Stomach smooth muscle (tissue), 2 donors: Measurements from ENCODE around the gene STXBP1.

Experiments
- H3K27ac ChIP-seq: one replicate; pipeline ENCODE4 v1.7.0; 2013; ENCODE audit warnings: mild to moderate bottlenecking, low read length, inconsistent platforms
- H3K27me3 ChIP-seq, 2 donors: one replicate each; pipeline ENCODE4 v1.7.0; 2013; ENCODE audit warnings: low read length in 2 of 2; ENCODE audit not compliant: insufficient read depth in 2 of 2, control insufficient read depth in 1 of 2
- H3K36me3 ChIP-seq, 2 donors: one replicate each; pipeline ENCODE4 v1.7.0; 2013; ENCODE audit warnings: low read length in 2 of 2; ENCODE audit not compliant: control insufficient read depth in 2 of 2, insufficient read depth in 2 of 2
- H3K4me1 ChIP-seq: one replicate; pipeline ENCODE4 v1.7.0; 2013; ENCODE audit warnings: low read length; ENCODE audit not compliant: control insufficient read depth, insufficient read depth
- H3K4me3 ChIP-seq, 2 donors: one replicate each; pipeline ENCODE4 v1.7.0; 2013; ENCODE audit warnings: low read length in 2 of 2
- H3K9ac ChIP-seq, 2 donors: one replicate each; pipeline ENCODE4 v1.7.0; 2013; ENCODE audit warnings: low read length in 2 of 2, mild to moderate bottlenecking in 1 of 2
- H3K9me3 ChIP-seq, 2 donors: one replicate each; pipeline ENCODE4 v1.7.0; 2013; ENCODE audit warnings: low read length in 2 of 2; ENCODE audit not compliant: control insufficient read depth in 2 of 2
- donor health status: healthy.
- donor health status: Pancreatic carcinoma.

Gene STXBP1

GRCh38 chr9:127611899-127612790 lies at the start of gene STXBP1:
Gene STXBP1, plus strand, starts transcription at chr9:127612277. Its CDS starts 127 bp downstream, at chr9:127612404.
- Histone ChIP-seq H3K4me3 (peak within 1 kb of the TSS; percentile 82 to 86), H3K36me3 (no peaks in the 10 kb centered on the region), H3K9me3 (no peaks in the 10 kb centered on the region), H3K27me3 (peaks cover 2 to 3% of the 10 kb centered on the region in 2 donors), H3K4me1 (peaks cover 19% of the 10 kb centered on the region), H3K27ac (peak within 1 kb of the TSS; percentile 58), H3K9ac (peak within 1 kb of the TSS; percentile 71 to 72)

- Histone ChIP-seq H3K9ac (peak overlapping the region; percentile 21 to 49), H3K4me1 (peaks cover 73% of the 10 kb centered on the region), H3K27ac (peak overlapping the region; percentile 74), H3K4me3 (peak overlapping the region in 1 of 2 donors; percentile 35), H3K27me3 (no peaks in the 10 kb centered on the region), H3K36me3 (peaks cover 0 to 20% of the 10 kb centered on the region in 2 donors), H3K9me3 (no peaks in the 10 kb centered on the region)
These were observed 49.7 kb upstream of the STXBP1 start for GRCh38 chr9:127562279-127562796.

GRCh38 chr9:127562841-127563401 lies 49.2 kb upstream of the STXBP1 start:
- H3K36me3 ChIP-seq, result peaks cover 0 to 20% of the 10 kb centered on the region in 2 donors
- no peaks in the 10 kb centered on the region for H3K27me3 ChIP-seq
- peaks cover 73% of the 10 kb centered on the region for H3K4me1 ChIP-seq
- no peaks in the 10 kb centered on the region for H3K9me3 ChIP-seq
- H3K27ac ChIP-seq, result peak overlapping the region; percentile 74
- peak overlapping the region in 1 of 2 donors; percentile 35 for H3K4me3 ChIP-seq
- H3K9ac ChIP-seq, result peak overlapping the region; percentile 49 to 58

- no peaks in the 10 kb centered on the region for H3K27me3 ChIP-seq
- peak overlapping the region; percentile 74 for H3K27ac ChIP-seq
- no peak overlapping the region for H3K4me3 ChIP-seq
- H3K4me1 ChIP-seq, result peaks cover 68% of the 10 kb centered on the region
- no peak overlapping the region for H3K9ac ChIP-seq
- peaks cover 0 to 20% of the 10 kb centered on the region in 2 donors for H3K36me3 ChIP-seq
- no peaks in the 10 kb centered on the region for H3K9me3 ChIP-seq
These were observed 48.5 kb upstream of the STXBP1 start for GRCh38 chr9:127563579-127563978.

- no peaks in the 10 kb centered on the region for H3K9me3 ChIP-seq
- peaks cover 0 to 10% of the 10 kb centered on the region in 2 donors for H3K36me3 ChIP-seq
- H3K4me1 ChIP-seq, result peaks cover 63% of the 10 kb centered on the region
- no peak overlapping the region for H3K4me3 ChIP-seq
- no peak overlapping the region for H3K9ac ChIP-seq
- no peaks in the 10 kb centered on the region for H3K27me3 ChIP-seq
- H3K27ac ChIP-seq, result no peak overlapping the region
These were observed 46.8 kb upstream of the STXBP1 start for GRCh38 chr9:127565231-127565630.

GRCh38 chr9:127566351-127567001 lies 45.6 kb upstream of the STXBP1 start:
- H3K27ac ChIP-seq, result peak overlapping the region; percentile 76
- H3K4me3 ChIP-seq, result peak overlapping the region; percentile 68 to 81
- H3K9me3 ChIP-seq, result no peaks in the 10 kb centered on the region
- peak overlapping the region; percentile 67 to 71 for H3K9ac ChIP-seq
- H3K36me3 ChIP-seq, result peaks cover 0 to 2% of the 10 kb centered on the region in 2 donors
- no peaks in the 10 kb centered on the region for H3K27me3 ChIP-seq
- H3K4me1 ChIP-seq, result peaks cover 57% of the 10 kb centered on the region

GRCh38 chr9:127567035-127567729 lies 44.9 kb upstream of the STXBP1 start:
- Histone ChIP-seq H3K36me3 (peaks cover 0 to 2% of the 10 kb centered on the region in 2 donors), H3K9me3 (no peaks in the 10 kb centered on the region), H3K27me3 (no peaks in the 10 kb centered on the region), H3K4me1 (peaks cover 50% of the 10 kb centered on the region), H3K27ac (peak overlapping the region; percentile 76), H3K9ac (peak overlapping the region; percentile 67 to 71), H3K4me3 (peak overlapping the region; percentile 68 to 81)

GRCh38 chr9:127567730-127568617 lies 44.1 kb upstream of the STXBP1 start:
- H3K27ac ChIP-seq, result peak overlapping the region; percentile 76
- peak overlapping the region; percentile 67 to 71 for H3K9ac ChIP-seq
- no peaks in the 10 kb centered on the region for H3K27me3 ChIP-seq
- peaks cover 0 to 2% of the 10 kb centered on the region in 2 donors for H3K36me3 ChIP-seq
- H3K4me1 ChIP-seq, result peaks cover 42% of the 10 kb centered on the region
- no peaks in the 10 kb centered on the region for H3K9me3 ChIP-seq
- H3K4me3 ChIP-seq, result peak overlapping the region; percentile 68 to 81

GRCh38 chr9:127568618-127568970 lies 43.5 kb upstream of the STXBP1 start:
- peak overlapping the region; percentile 68 to 81 for H3K4me3 ChIP-seq
- peak overlapping the region; percentile 67 to 71 for H3K9ac ChIP-seq
- peaks cover 0 to 2% of the 10 kb centered on the region in 2 donors for H3K36me3 ChIP-seq
- peak overlapping the region; percentile 76 for H3K27ac ChIP-seq
- no peaks in the 10 kb centered on the region for H3K9me3 ChIP-seq
- H3K27me3 ChIP-seq, result no peaks in the 10 kb centered on the region
- peaks cover 38% of the 10 kb centered on the region for H3K4me1 ChIP-seq
